SU-DHL-6 (cell line): ENCODE data around the gene ATG4C.

ENCODE experiments used
- H2AFZ ChIP-seq: fragments of 200-600 bp; sonication (generic); 2 replicates; pipeline ENCODE4 v1.6.1; 2014; ENCODE audit warnings: low read depth, mild to moderate bottlenecking, moderate library complexity, mixed read lengths, antibody characterized with exemption, low read length; ENCODE audit not compliant: severe bottlenecking
- H3F3A ChIP-seq: fragments of 200-600 bp; shearing (Covaris generic); 2 replicates; pipeline ENCODE4 v1.6.0; 2016; ENCODE audit warnings: antibody characterized with exemption, mild to moderate bottlenecking; ENCODE audit not compliant: insufficient read depth
- H3K27ac ChIP-seq: fragments of 200-600 bp; sonication (generic); 2 replicates; pipeline ENCODE4 v1.5.1; 2016; ENCODE audit warnings: low read depth, mild to moderate bottlenecking, low read length, moderate library complexity, mixed read lengths
- H3K27me3 ChIP-seq: fragments of 200-600 bp; sonication (generic), shearing (Covaris generic); 2 replicates; pipeline ENCODE4 v1.6.0; 2014; ENCODE audit warnings: mild to moderate bottlenecking, low read length
- H3K36me3 ChIP-seq: fragments of 200-600 bp; sonication (generic); 2 replicates; pipeline ENCODE4 v1.6.1; 2014; ENCODE audit warnings: mild to moderate bottlenecking, low read length, mixed read lengths
- H3K4me2 ChIP-seq: fragments of 300-600, 200-600 bp; shearing (Covaris generic), sonication (generic); 2 replicates; pipeline ENCODE4 v1.6.0; 2014; ENCODE audit warnings: low read length, low read depth, mild to moderate bottlenecking; ENCODE audit not compliant: poor library complexity, severe bottlenecking
- H3K4me3 ChIP-seq: fragments of 200-600 bp; sonication (generic); 2 replicates; pipeline ENCODE4 v1.5.1; 2014; ENCODE audit warnings: antibody characterized with exemption, low read length, mild to moderate bottlenecking, mixed read lengths; ENCODE audit not compliant: insufficient read depth, poor library complexity, severe bottlenecking
- H3K79me2 ChIP-seq: fragments of 200-600 bp; sonication (generic); 2 replicates; pipeline ENCODE4 v1.6.1; 2014; ENCODE audit warnings: mild to moderate bottlenecking, low read length, moderate library complexity; ENCODE audit not compliant: insufficient read depth
- H3K9ac ChIP-seq: fragments of 200-600 bp; sonication (generic); 2 replicates; pipeline ENCODE4 v1.7.0; 2014; ENCODE audit warnings: mild to moderate bottlenecking, low read length
- H3K9me2 ChIP-seq: fragments of 200-600 bp; sonication (generic); replicated peaks from 2 replicates; pipeline ENCODE4 v1.6.1; 2014; ENCODE audit warnings: low read length; ENCODE audit not compliant: insufficient read depth
- H3K9me3 ChIP-seq: fragments of 200-600 bp; sonication (generic); 2 replicates; pipeline ENCODE4 v1.6.1; 2014; ENCODE audit warnings: low read length, mixed read lengths; ENCODE audit not compliant: insufficient read depth
- H4K20me1 ChIP-seq: fragments of 200-600 bp; sonication (generic); 2 replicates; pipeline ENCODE4 v1.6.1; 2014; ENCODE audit warnings: low read depth, mild to moderate bottlenecking, antibody characterized with exemption, low read length, moderate library complexity, mixed read lengths
- EZH2phosphoT487 ChIP-seq: fragments of 200-600 bp; sonication (generic), shearing (Covaris generic); conservative IDR thresholded peaks from 2 replicates; pipeline ENCODE4 v1.6.1; 2018; ENCODE audit warnings: mild to moderate bottlenecking, antibody characterized with exemption, low read length, moderate library complexity, mixed read lengths
- TF ChIP-seq, protein P1 (sequence below): fragments of 200-600 bp; sonication (generic); IDR thresholded peaks from one replicate; pipeline ENCODE4 v1.5.1; 2017; ENCODE audit warnings: antibody characterized with exemption, mild to moderate bottlenecking, low read length, moderate library complexity; ENCODE audit not compliant: insufficient read depth, poor library complexity, severe bottlenecking

ATG4C gene

DNA sequence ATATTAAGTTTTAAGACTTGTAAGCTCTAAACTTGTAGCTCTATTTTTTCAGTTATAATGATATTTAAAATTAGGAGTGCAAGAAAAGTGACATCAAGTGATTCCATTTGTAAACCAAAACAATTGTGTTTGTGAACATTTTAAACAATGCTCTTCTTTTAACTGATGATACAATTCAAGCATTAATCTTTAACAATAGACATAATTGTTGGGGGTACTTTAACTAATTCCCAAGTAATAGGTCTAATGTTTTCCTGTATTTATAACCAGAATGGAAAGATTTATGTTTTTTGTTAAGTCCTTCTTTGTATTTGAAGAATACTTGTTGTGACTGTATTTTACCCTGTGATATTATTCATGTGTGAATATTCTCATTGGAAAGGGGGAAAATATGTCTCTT, 6.8 kb downstream of the ATG4C start:
- TF ChIP-seq, protein P1, sequence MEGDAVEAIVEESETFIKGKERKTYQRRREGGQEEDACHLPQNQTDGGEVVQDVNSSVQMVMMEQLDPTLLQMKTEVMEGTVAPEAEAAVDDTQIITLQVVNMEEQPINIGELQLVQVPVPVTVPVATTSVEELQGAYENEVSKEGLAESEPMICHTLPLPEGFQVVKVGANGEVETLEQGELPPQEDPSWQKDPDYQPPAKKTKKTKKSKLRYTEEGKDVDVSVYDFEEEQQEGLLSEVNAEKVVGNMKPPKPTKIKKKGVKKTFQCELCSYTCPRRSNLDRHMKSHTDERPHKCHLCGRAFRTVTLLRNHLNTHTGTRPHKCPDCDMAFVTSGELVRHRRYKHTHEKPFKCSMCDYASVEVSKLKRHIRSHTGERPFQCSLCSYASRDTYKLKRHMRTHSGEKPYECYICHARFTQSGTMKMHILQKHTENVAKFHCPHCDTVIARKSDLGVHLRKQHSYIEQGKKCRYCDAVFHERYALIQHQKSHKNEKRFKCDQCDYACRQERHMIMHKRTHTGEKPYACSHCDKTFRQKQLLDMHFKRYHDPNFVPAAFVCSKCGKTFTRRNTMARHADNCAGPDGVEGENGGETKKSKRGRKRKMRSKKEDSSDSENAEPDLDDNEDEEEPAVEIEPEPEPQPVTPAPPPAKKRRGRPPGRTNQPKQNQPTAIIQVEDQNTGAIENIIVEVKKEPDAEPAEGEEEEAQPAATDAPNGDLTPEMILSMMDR, result no peak
- no peak for TF ChIP-seq EZH2phosphoT487
- Histone ChIP-seq H3K4me2 (no peak overlapping the region), H3K9ac (no peak overlapping the region), H4K20me1 (no peaks in the 10 kb centered on the region), H3K4me3 (no peak overlapping the region), H3F3A (peaks cover 16% of the 10 kb centered on the region; the same call in 1 of the 2 replicates), H3K36me3 (0 out of 2 replicates have a peak, but pooled peaks cover 2% of the 10 kb centered on the region), H3K79me2 (peaks cover 75% of the 10 kb centered on the region), H3K9me2 (no peaks in the 10 kb centered on the region), H3K27ac (no peak overlapping the region), H2AFZ (no peak overlapping the region), H3K9me3 (no peaks in the 10 kb centered on the region), H3K27me3 (no peaks in the 10 kb centered on the region)

DNA sequence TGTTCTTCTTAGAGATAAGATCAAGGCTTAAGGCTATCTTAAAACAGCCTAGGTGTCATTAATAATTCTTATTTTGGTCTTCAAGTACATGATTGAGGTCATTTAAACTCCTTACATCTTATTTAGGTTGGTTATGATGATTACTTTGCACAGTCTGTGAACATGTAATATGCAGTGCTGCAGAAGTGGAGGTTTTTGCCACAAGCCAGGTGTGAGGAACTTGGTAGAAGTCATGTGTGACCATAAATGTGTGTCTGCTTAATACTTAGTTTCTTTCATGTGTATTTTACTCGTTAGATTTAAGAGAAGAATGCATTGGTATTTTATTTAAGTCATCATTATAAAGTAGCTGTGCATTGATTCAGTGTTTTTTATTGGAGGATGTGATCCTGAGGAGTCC, 10.1 kb downstream of the ATG4C start:
- H3K36me3 ChIP-seq, result 0 out of 2 replicates have a peak, but pooled peaks cover 2% of the 10 kb centered on the region
- no peak overlapping the region for H2AFZ ChIP-seq
- peaks cover 18% of the 10 kb centered on the region; the same call in 1 of the 2 replicates for H3F3A ChIP-seq
- no peaks in the 10 kb centered on the region for H3K9me3 ChIP-seq
- H3K79me2 ChIP-seq, result peaks cover 62% of the 10 kb centered on the region
- no peaks in the 10 kb centered on the region for H3K27me3 ChIP-seq
- no peaks in the 10 kb centered on the region for H3K9me2 ChIP-seq
- peak overlapping the region; percentile 46 for H3K4me2 ChIP-seq
- H3K27ac ChIP-seq, result peak overlapping the region; percentile 73
- H3K4me3 ChIP-seq, result no peak overlapping the region
- TF ChIP-seq EZH2phosphoT487, result no peak
- TF ChIP-seq, protein P1, result no peak
- no peak overlapping the region for H3K9ac ChIP-seq
- no peaks in the 10 kb centered on the region for H4K20me1 ChIP-seq

GRCh38 chr1:62796221-62796620, 12.3 kb downstream of the ATG4C start:
- H3K27ac ChIP-seq, result peak overlapping the region; percentile 73; the same call in 1 of the 2 replicates
- no peak for TF ChIP-seq EZH2phosphoT487
- TF ChIP-seq, protein P1, result no peak
- peak overlapping the region; percentile 37 for H3K4me2 ChIP-seq
- no peak overlapping the region for H2AFZ ChIP-seq
- no peaks in the 10 kb centered on the region for H3K36me3 ChIP-seq
- no peaks in the 10 kb centered on the region for H4K20me1 ChIP-seq
- H3K79me2 ChIP-seq, result peaks cover 41% of the 10 kb centered on the region
- no peaks in the 10 kb centered on the region for H3K9me2 ChIP-seq
- H3F3A ChIP-seq, result peaks cover 37% of the 10 kb centered on the region
- H3K9me3 ChIP-seq, result no peaks in the 10 kb centered on the region
- H3K4me3 ChIP-seq, result no peak overlapping the region
- H3K9ac ChIP-seq, result no peak overlapping the region
- no peaks in the 10 kb centered on the region for H3K27me3 ChIP-seq
